NCI-H748 (cell line): ENCODE measurements around the gene TAS2R40.
A peak's percentile ranks its signal among the peaks of the same experiment; 100 is the strongest.
"Not testable (repeated sequence)": the region's sequence is repeated elsewhere in the genome, so short reads cannot be mapped to it uniquely, and the experiment has no call there.

Experiments
- DNase-seq: peaks from one replicate; lab custom pipeline; 2025; ENCODE audit not compliant: unreplicated experiment; lab: John Stamatoyannopoulos, UW

The TAS2R40 gene

GRCh38 chr7:143221737-143222136 is at the start of gene TAS2R40:
TSS of gene TAS2R40 (plus strand) at chr7:143222037. CDS start at chr7:143222079, 42 bp downstream.
- DNase-seq = no peak

DNA sequence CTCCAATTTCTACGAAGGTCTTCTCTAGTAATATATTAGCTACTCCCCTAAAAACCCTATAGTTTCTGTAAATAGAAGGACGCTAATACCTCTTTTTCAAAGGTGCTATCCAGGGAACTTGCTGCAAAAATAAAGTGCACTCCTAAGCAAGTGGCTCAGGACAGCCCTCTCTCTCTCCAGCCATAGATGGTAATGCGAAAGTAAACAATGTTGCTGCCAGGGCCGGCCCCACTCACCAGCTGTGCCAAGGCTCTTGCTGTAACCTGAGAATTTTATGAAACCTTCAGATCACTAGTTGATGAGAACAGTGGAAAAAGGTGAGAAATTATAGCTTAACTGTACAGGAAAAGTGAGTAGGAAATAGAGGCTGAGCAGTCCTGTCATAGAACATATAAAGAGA is 49.5 kb upstream of the TAS2R40 start:
- DNase-seq = peak; percentile 87

GRCh38 chr7:143176128-143176527 is 45.7 kb upstream of the TAS2R40 start:
- no peak for DNase-seq

DNA sequence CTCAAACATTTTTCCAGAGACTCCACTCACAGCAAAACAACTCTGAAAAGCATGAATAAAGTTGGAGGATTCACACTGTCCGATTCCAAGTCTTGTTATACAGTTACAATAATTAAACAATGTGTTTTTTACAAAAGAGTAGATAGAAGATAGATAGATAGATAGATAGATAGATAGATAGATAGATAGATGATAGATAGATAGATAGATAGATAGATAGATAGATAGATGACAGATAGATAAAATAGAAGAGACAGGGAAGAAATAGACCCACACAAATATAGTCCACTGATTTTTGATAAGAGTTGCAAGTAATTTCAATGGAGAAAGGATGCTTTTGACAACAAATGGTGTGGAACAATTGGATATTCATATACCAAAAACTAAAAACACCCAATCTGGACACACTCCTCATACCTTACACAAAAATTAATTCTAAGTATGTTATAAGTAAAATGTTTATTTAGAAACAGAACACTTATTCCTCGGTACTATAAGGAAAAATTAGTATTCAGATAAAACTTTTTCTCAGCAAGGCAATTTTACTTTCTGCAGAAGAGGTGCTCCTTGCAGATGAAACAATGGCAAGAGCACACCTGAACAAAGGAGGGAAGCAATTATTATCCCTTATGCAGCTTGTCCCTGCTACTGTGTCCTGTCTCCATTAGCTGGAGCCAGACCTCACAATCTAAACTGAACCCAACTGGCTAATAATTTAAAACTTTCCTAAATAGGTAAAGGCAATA is 44.3 kb upstream of the TAS2R40 start:
- DNase-seq = no peak

- DNase-seq = not testable (repeated sequence)
Observed at GRCh38 chr7:143180771-143181170, 41.1 kb upstream of the TAS2R40 start.

DNA sequence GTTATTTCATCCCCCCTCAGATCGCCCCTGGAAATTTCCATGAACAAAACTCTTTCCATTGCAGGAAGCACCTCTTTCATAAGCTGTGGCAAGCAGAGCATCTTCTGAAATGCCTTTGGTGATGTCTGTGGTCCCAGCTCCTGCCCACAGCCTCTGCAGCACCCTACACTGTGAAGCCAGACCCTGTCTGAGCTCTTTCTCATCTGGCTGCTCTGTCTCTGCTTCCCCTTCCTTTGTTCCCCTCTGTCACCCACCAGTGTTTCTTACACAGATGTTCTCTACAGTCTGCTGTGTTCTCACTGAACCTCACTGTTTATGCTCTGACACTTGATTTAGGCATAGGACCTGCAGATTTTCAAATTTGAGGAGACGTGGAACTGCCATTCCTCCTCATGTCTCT is 40.5 kb upstream of the TAS2R40 start:
- no peak for DNase-seq

DNA sequence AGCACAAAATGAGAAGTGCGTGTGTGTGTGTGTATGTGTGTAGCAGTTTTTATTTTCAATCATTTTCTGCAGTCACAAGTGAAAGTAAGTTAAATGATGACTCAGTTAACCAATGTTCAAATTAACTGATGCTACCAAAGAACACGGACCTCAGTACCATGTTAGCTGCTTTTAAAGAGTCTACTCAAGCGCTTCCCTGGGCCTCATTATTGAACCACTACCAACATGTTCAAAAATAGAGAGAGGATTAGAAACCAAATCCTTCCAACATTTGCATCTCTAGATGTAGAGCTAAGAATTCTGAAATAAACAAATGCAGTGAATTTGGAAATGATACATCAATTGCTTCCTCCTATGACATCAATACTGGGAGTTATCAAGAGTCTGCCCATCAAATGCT is 38.8 kb upstream of the TAS2R40 start, which contains the start of gene TAS2R39:
TSS of gene TAS2R39 (plus strand) at position 396 of the 400 bp plus-strand sequence. CDS start at position 396, 0 bp downstream.
- DNase-seq = no peak

DNA sequence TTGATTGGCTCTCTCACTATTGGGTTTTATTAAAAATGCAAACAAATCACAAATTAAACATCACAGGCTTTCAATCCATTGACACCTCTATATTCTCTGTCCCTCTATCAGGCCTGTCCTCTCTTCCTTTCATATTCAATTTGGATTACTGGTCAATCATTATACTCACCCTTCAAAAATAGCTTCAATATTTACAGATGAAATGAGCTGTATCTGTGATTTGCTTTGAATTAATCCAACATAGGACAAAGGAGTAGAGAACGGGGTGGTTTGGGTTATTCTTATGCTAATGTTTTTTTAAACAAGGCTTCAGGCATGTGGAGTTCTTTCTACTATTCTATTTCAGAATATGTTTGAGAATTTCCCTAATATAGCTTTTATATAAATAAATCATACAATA is 36.3 kb upstream of the TAS2R40 start:
- DNase-seq = peak; percentile 16

DNA sequence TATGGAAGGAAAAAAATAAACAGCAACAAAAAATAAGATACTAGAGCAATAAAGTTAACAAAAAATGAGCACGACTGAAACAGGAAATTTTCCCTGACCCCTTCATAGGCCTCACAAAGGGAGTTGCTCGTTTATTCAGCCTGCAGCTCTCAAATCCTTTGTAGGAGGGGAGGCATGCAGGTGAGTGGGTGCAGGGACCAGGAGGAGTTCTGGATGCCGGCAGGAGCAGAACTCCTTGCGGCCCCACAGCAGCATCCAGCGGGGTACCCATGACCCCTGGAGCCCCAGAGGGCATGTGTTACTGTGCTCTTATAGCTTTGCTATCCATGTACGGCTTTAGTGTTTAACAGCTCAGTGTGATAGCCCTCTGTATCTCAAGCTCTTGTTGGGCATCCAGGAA is 32.8 kb upstream of the TAS2R40 start:
- DNase-seq = peak; percentile 62

DNA sequence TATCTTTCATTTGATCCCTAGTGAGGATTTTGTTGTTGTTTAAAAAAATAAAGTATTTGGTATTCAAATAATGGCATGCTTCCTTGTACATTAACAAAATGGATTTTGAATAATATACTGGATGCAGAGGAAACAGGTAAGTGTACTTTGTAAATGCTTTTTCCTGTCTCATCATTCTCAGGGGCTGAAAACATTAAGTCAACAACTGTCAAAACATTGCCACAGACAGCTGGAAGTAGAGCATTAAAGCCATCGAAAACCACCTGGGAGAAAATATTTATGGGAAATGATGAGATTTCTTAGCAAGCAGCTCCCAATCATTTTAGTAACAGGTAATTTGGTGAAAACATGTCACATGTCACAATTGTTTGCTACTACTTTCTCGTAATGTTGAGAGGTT is 28.0 kb upstream of the TAS2R40 start:
- peak; percentile 86 for DNase-seq

- DNase-seq = no peak
Observed at GRCh38 chr7:143199040-143199439, 22.8 kb upstream of the TAS2R40 start.

DNA sequence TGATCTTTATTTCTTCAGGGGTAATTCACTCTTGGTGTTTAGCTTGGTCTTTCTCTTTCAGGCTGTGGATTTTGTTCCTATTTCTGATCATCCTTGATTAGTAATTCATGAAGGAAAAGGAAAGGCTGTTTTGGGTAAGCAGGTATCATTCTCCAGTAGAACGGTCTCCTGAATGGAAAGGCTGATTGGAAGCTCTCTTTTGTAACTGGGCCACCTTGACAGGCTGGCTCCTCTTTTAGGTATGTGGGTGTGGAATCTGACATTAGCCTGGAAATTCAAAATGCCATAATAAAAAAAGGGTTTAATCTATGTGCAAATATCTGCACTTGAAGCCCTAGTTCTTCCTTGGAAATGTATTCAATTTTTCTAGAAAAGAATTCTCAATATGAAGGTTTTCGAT is 19.7 kb upstream of the TAS2R40 start:
- DNase-seq = no peak

- DNase-seq = peak; percentile 17
Observed at GRCh38 chr7:143203386-143203785, 18.5 kb upstream of the TAS2R40 start.

DNA sequence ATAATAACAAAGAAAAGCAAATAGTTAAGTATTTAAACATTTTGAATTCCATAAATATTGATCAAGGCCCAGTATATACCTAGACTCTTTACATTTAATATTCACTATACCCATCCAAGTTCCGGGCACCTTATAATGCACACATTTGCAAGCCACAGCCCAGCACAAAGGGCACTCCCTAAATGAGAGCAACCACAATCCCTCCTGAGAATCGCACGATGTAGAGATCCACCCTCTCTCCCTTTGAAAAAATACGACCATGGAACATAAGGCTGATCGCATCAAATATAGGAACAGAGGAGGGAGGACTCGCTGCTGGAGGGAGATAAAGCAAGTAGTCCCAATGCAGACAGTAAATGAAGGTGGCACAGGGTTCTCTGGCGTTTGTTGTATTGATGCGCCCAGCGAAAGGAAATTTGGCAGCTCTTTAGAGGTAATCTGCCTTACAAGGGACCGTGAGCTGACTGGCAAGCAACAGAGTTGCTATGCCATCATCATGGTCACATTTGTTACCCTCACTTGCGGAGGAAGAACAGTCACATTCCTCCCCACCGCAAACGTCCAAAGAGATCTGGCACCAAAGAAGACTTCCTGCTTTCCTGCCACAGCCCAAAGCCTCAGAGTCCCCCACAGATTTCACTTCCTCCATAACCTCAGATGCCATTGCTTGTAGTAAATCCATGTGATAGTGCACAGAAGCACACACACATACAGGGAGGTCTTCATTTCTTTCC is 16.1 kb upstream of the TAS2R40 start:
- no peak for DNase-seq

DNA sequence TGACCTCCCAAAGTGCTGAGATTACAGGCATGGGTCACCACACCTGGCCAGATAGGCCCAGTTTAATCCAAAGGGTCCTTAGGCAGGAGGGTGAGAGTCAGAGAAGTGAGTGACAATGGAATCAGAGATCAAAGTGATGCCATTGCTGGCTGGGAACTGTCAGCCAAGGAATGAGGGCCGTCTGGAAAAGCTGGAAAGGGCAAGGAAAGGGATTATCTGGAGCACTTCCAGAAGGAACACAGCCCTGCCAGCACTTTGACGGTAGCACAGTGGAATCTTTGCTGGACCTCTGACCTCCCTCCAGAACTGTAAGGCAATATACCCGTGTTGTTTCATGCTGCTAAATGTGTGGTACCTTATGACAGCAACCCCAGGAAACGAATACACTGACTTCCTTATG is 11.3 kb upstream of the TAS2R40 start:
- DNase-seq = no peak

- DNase-seq = not testable (repeated sequence)
Observed at GRCh38 chr7:143213478-143213877, 8.4 kb upstream of the TAS2R40 start.

GRCh38 chr7:143214789-143215679 is 6.8 kb upstream of the TAS2R40 start:
- peak; percentile 85 for DNase-seq

DNA sequence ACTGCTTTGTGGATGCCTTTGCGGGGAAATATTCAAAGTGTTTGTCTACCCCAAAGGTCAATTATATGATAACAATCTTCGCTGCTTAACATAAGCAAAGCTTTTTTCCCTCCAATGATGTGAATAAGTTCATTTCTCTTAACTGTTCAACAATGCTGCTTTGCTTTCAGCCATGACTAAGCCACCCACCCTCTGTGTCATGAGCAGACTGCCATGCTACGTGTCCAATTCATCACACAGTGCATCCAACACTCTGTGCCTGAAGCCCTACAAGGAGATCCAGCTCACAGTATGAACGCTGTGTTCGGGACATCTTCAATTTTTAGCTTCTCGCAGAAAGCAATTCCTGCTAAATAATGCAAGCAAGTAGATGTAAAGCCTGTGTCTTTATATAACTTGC is 5.7 kb upstream of the TAS2R40 start:
- DNase-seq = no peak

DNA sequence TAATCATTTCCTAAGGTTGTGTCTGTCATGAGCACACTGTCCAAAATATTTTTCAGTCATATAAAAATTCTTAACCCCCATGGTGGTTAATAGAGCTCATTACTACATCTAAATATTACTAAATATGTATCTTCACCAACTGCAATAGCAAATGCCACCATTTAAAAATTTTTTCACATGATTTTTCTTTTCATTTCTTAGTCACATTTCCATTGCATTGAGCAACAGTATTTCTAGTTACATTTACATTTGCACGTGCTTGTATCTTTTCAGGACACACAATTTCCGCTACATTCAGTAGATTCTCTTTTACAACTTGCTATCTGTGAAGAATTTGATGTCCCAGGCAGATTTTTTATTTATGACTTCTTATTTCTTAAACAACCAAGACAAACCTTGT is 5.2 kb upstream of the TAS2R40 start:
- DNase-seq = no peak

GRCh38 chr7:143217806-143218205 is 4.0 kb upstream of the TAS2R40 start:
- no peak for DNase-seq

DNA sequence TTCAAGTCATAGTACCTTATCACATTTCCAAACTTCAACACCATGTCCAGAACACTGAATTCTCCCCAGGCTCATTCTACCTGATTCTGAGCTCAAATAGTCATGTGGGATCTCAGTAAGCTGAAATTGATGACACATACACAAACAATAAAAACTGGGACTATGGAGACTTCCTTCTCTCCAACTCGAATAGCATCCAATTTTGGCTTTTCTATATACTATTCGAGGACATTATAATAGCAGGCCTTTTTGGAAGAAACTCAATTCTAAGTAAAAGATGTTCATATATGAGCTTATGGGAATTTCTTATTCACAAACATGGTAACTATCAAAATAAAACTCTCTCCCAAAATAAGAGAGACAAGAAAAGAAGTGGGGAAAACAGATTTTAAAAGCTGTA is 551 bp upstream of the TAS2R40 start:
- no peak for DNase-seq
